IMR-90 (cell line): ENCODE measurements around the gene RUBCN. TPM values are rescaled to one million over a fixed set of nuclear protein-coding genes. Genes with fewer than 3 reads are reported as not detected.
"Not testable (repeated sequence)": the region's sequence is repeated elsewhere in the genome, so short reads cannot be mapped to it uniquely, and the experiment has no call there.

Source experiments
- ATAC-seq: fragments of 200-7000 bp; cut with Tn5 transposase; 2 replicates; pipeline ENCODE4 v1.9.1; 2020; ENCODE audit warnings: low read depth, mild to moderate bottlenecking, moderate library complexity
- BruUV-seq: library from RNA; stranded (reverse); fragments of 400-500 nt; replicated peaks from 2 replicates; lab custom pipeline; 2021; lab: Mats Ljungman, UMichigan
- CTCF ChIA-PET: fragments of 300-600 bp; formaldehyde crosslinking; extraction: SDS; loops from one replicate; lab custom pipeline; 2021; ENCODE audit warnings: antibody characterized with exemption; lab: Yijun Ruan, JAX
- POLR2A ChIA-PET: fragments of 300-600 bp; sonication (Branson Sonifier 250); formaldehyde crosslinking; loops from one replicate; lab custom pipeline; 2022; ENCODE audit warnings: antibody characterized with exemption; ENCODE audit not compliant: unreplicated experiment; lab: Charles Lee
- DNase-seq: peaks from one replicate; pipeline ENCODE4 v3.0.0; 2013
- H2AFZ ChIP-seq: replicated peaks from 2 replicates; pipeline ENCODE3; 2013; ENCODE audit warnings: low read length, mild to moderate bottlenecking; ENCODE audit not compliant: poor library complexity
- H2AK5ac ChIP-seq: 2 replicates; pipeline ENCODE4 v1.6.1; 2013; ENCODE audit warnings: low read depth, low read length, inconsistent platforms
- H2AK9ac ChIP-seq: replicated peaks from 2 replicates; pipeline ENCODE3; 2013; ENCODE audit warnings: mild to moderate bottlenecking, low read depth, low read length, moderate library complexity; ENCODE audit not compliant: poor library complexity
- H2BK120ac ChIP-seq: 2 replicates; pipeline ENCODE4 v1.6.1; 2013; ENCODE audit warnings: low read depth, low read length, inconsistent platforms
- H2BK15ac ChIP-seq: 3 replicates; pipeline ENCODE4 v1.6.1; 2013; ENCODE audit warnings: low read depth, low read length, inconsistent platforms
- H2BK20ac ChIP-seq: 2 replicates; pipeline ENCODE4 v1.6.1; 2013; ENCODE audit warnings: low read depth, mild to moderate bottlenecking, inconsistent platforms, low read length, moderate library complexity
- H2BK5ac ChIP-seq: 2 replicates; pipeline ENCODE4 v1.6.1; 2013; ENCODE audit warnings: mild to moderate bottlenecking, low read depth, low read length, inconsistent platforms; ENCODE audit not compliant: poor library complexity, severe bottlenecking
- H3K14ac ChIP-seq: replicated peaks from 2 replicates; pipeline ENCODE4 v1.6.1; 2013; ENCODE audit warnings: low read depth, low read length, inconsistent platforms
- H3K18ac ChIP-seq: 2 replicates; pipeline ENCODE4 v1.6.1; 2013; ENCODE audit warnings: low read depth, low read length, control low read depth
- H3K23ac ChIP-seq: 2 replicates; pipeline ENCODE4 v1.6.1; 2013; ENCODE audit warnings: low read depth, low read length, inconsistent platforms
- H3K27ac ChIP-seq: 2 replicates; pipeline ENCODE4 v1.5.1; 2013; ENCODE audit warnings: mild to moderate bottlenecking, control low read depth, low read length; ENCODE audit not compliant: insufficient read depth
- H3K27me3 ChIP-seq: 2 replicates; pipeline ENCODE4 v1.6.1; 2013; ENCODE audit warnings: low read length; ENCODE audit not compliant: control insufficient read depth, insufficient read depth
- H3K36me3 ChIP-seq: 2 replicates; pipeline ENCODE4 v1.6.1; 2013; ENCODE audit warnings: low read length, mixed read lengths; ENCODE audit not compliant: control insufficient read depth, insufficient read depth
- H3K4ac ChIP-seq: 2 replicates; pipeline ENCODE4 v1.6.1; 2013; ENCODE audit warnings: low read depth, low read length, inconsistent platforms
- H3K4me1 ChIP-seq: 2 replicates; pipeline ENCODE4 v1.6.1; 2013; ENCODE audit warnings: low read length, mixed read lengths; ENCODE audit not compliant: control insufficient read depth, insufficient read depth
- H3K4me2 ChIP-seq: 2 replicates; pipeline ENCODE4 v1.6.1; 2013; ENCODE audit warnings: low read depth, mild to moderate bottlenecking, control low read depth, low read length, moderate library complexity
- H3K4me3 ChIP-seq: 2 replicates; pipeline ENCODE4 v1.5.1; 2013; ENCODE audit warnings: low read depth, mild to moderate bottlenecking, control low read depth, low read length, moderate library complexity; ENCODE audit not compliant: insufficient read depth
- H3K56ac ChIP-seq: 2 replicates; pipeline ENCODE4 v1.6.1; 2013; ENCODE audit warnings: low read length, inconsistent platforms; ENCODE audit not compliant: insufficient read depth; ENCODE audit errors: extremely low read depth
- H3K79me1 ChIP-seq, 2 experiments: 2 replicates each; pipeline ENCODE4 v1.6.1; 2013; ENCODE audit warnings: low read length in 2 of 2, inconsistent platforms in 1 of 2, low read depth in 1 of 2
- H3K9ac ChIP-seq: 2 replicates; pipeline ENCODE4 v1.6.1; 2013; ENCODE audit warnings: low read depth, low read length, control low read depth
- H3K9me1 ChIP-seq: 2 replicates; pipeline ENCODE4 v1.6.1; 2013; ENCODE audit warnings: low read length, inconsistent platforms; ENCODE audit not compliant: insufficient read depth
- H3K9me3 ChIP-seq: 2 replicates; pipeline ENCODE4 v1.6.1; 2013; ENCODE audit warnings: low read length; ENCODE audit not compliant: control insufficient read depth, insufficient read depth
- H4K20me1 ChIP-seq: 2 replicates; pipeline ENCODE4 v1.6.1; 2013; ENCODE audit warnings: low read length, inconsistent platforms; ENCODE audit not compliant: insufficient read depth
- H4K5ac ChIP-seq: 2 replicates; pipeline ENCODE4 v1.6.1; 2013; ENCODE audit warnings: mild to moderate bottlenecking, low read depth, low read length, control low read depth
- H4K8ac ChIP-seq, 2 experiments: 2 replicates each; pipeline ENCODE4 v1.6.1; 2013; ENCODE audit warnings: low read depth in 2 of 2, low read length in 2 of 2, control low read depth in 1 of 2, inconsistent platforms in 1 of 2
- H4K91ac ChIP-seq: 2 replicates; pipeline ENCODE4 v1.6.1; 2013; ENCODE audit warnings: low read depth, low read length, inconsistent platforms; ENCODE audit not compliant: insufficient read depth
- WGBS, 2 experiments: methylation state at CpG; one replicate each; pipeline versions ENCODE4 v1.1.5 to v1.1.7; 2013; ENCODE audit warnings: missing lambda C conversion rate in 2 of 2; ENCODE audit not compliant: insufficient read length in 1 of 2; ENCODE audit errors: extremely low coverage in 2 of 2; 5-methylcytosine and 5-hydroxymethylcytosine counted together
- dilution Hi-C: fragments of 300-500 bp; cut with HindIII; formaldehyde crosslinking; loops from one replicate; pipeline ENCODE4 v1.14.3; 2018; ENCODE audit warnings: low sequenced_read_pairs; ENCODE audit not compliant: unreplicated experiment
- in situ Hi-C: fragments of 300-500 bp; cut with MboI; formaldehyde crosslinking; loops from 3 replicates; pipeline ENCODE4 v1.14.3; 2019; ENCODE audit warnings: low sequenced_read_pairs, inconsistent platforms, mixed read lengths
- intact Hi-C: fragments of 100-400 bp; cut with micrococcal nuclease; formaldehyde crosslinking; loops from 2 replicates; pipeline ENCODE4 v1.10.0; 2022
- polyA plus RNA-seq, 3 experiments: library from polyadenylated mRNA; depleted of rRNA; stranded (reverse); fragments of >200 nt; gene quantifications; 2 replicates each; pipeline ENCODE4 v1.2.3, GENCODE V29; 2012; ENCODE audit warnings: low replicate concordance in 1 of 3
- total RNA-seq: library from RNA; depleted of rRNA; stranded (reverse); fragments of >200 nt; gene quantifications from 2 replicates; pipeline ENCODE4 v1.2.3, GENCODE V29; 2012

RUBCN gene
- total and polyA plus RNA-seq, 2 of the 4 experiments (the other 2 are of a cell fraction): 10.8 to 12.6 TPM

- H3K9me1 ChIP-seq, H3K4ac ChIP-seq, H3K56ac ChIP-seq, H2AK9ac ChIP-seq, H3K4me2 ChIP-seq, dilution Hi-C loops, H2BK15ac ChIP-seq, H2BK120ac ChIP-seq, H2BK5ac ChIP-seq, H2BK20ac ChIP-seq, H3K9ac ChIP-seq, H4K8ac ChIP-seq, DNase-seq, H4K91ac ChIP-seq, H3K14ac ChIP-seq, BruUV-seq, H2AK5ac ChIP-seq, intact Hi-C loops, CTCF ChIA-PET, H4K20me1 ChIP-seq, H3K4me3 ChIP-seq, H3K27me3 ChIP-seq, H3K23ac ChIP-seq, H3K4me1 ChIP-seq, H3K9me3 ChIP-seq, H3K36me3 ChIP-seq, POLR2A ChIA-PET, H3K18ac ChIP-seq, H3K27ac ChIP-seq, ATAC-seq, H4K5ac ChIP-seq, H2AFZ ChIP-seq, in situ Hi-C loops: not testable (repeated sequence)
- peaks cover 30 to 55% of the 10 kb centered on the region in 2 experiments for H3K79me1 ChIP-seq
- no CpG with 5 or more reads among the region's 27 CpGs for WGBS, 2 experiments
These were observed 5.2 kb downstream of the RUBCN start for GRCh38 chr3:197731483-197731882.

DNA sequence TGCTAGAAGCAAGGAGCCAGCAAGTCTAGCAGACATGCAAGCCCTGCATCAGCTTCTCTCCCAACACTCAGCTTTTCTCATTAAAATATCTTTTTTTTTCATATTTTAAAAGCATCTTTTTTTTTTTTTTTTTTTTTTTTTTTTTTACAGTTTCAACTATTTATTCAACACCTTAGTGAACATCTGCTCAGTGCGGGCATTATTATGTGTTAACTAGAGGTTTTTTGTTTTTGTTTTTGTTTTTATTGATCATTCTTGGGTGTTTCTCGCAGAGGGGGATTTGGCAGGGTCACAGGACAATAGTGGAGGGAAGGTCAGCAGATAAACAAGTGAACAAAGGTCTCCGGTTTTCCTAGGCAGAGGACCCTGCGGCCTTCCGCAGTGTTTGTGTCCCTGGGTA lies 5.9 kb downstream of the RUBCN start:
- H3K79me1 ChIP-seq: peaks cover 32 to 50% of the 10 kb centered on the region in 2 experiments
- BruUV-seq, H3K9me1 ChIP-seq, H3K14ac ChIP-seq, H3K18ac ChIP-seq, H2BK120ac ChIP-seq, H2AK9ac ChIP-seq, H3K36me3 ChIP-seq, H2BK5ac ChIP-seq, DNase-seq, H3K27me3 ChIP-seq, H4K8ac ChIP-seq, H3K4me1 ChIP-seq, H3K4me3 ChIP-seq, dilution Hi-C loops, H3K4me2 ChIP-seq, H3K56ac ChIP-seq, H3K23ac ChIP-seq, H2BK15ac ChIP-seq, H4K91ac ChIP-seq, H4K20me1 ChIP-seq, H3K27ac ChIP-seq, H2AFZ ChIP-seq, H2AK5ac ChIP-seq, H3K4ac ChIP-seq, ATAC-seq, intact Hi-C loops, H4K5ac ChIP-seq, POLR2A ChIA-PET, H3K9ac ChIP-seq, H2BK20ac ChIP-seq, H3K9me3 ChIP-seq, in situ Hi-C loops: not testable (repeated sequence)
- CTCF ChIA-PET: interaction anchor here (1.1 kb wide), 1 partner anchor 17 kb away, joined by 3 read pairs; no protein-coding TSS in a partner anchor
- WGBS, 2 experiments: no CpG with 5 or more reads among the region's 5 CpGs
